HPDE6-E6E7 (cell line): Measurements from ENCODE around the gene LY6G6C.

Experiments
- DNase-seq: peaks from one replicate; pipeline ENCODE4 v3.0.0; 2011; ENCODE audit warnings: missing footprints; ENCODE audit errors: extremely low spot score

Gene LY6G6C, protein sequence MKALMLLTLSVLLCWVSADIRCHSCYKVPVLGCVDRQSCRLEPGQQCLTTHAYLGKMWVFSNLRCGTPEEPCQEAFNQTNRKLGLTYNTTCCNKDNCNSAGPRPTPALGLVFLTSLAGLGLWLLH

DNA sequence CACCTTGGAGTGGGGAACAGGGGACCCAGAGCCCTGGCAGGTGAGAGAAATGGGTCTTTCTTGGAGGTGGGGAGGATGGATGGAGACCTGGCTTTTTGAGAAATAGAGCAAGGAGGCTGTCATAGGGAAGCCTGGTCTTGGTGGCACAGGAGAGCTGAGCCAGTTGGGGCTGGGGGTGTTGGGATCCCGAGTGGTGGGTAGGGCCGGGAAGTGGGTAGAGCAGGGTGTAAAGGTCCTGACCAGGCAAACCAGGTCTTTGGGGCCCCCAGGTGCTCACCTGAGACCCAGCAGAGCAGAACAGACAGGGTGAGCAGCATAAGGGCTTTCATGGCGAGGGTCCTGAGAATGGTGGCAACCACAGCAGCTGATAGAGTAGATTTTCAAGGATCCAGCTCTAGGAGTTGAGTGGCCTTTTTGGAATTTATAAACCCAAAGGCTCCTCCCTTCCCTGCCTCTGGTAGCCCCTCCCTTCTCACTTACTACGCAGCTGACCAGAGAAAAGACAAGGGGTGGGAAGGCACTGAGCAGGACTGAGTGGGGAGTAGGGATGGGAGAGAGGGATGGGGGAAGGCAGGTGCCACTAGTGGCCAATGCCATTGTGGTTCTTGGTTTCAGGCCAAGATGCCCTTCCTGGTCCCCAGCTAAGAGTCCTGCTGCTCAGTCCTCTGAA lies at the start of gene LY6G6C:
Gene LY6G6C, minus strand, starts transcription at position 396 of the 670 bp plus-strand sequence. Its CDS starts 67 bp downstream, at position 329.
- DNase-seq, result no peak

- no peak for DNase-seq
Observed at GRCh38 chr6:31770860-31771259, 49.3 kb upstream of the LY6G6C start.

DNA sequence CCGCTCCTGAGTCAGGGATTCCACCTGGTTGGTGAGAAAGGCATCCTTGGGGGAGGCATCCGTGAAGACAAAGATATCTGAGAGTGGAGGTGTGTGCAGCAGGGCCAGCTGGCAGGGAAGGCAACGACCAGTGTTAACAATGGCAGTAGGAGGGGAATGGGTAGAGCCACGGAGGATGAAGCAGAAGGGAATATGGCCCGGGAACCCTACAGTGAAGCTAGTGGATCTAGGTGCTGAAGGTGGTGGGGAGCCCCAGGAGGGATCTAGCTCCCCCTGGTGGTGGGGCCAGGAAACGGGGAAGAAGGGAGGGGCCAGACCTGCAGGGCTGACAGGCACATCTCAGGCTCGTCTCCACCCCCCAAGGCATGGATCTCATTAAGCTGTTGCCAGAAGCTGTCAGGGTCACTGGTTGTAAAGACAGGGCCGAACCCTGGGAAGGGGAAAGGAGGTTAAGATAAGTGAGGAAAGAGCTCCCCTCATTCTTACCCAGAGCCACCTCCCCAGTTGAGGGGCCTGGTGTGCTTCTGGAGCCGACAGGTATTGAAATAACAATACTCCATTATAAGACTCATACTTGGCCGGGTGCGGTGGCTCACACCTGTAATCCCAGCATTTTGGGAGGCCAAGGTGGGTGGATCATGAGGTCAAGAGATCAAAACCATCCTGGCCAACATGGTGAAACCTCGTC lies 48.3 kb upstream of the LY6G6C start:
- DNase-seq, result peak; percentile 89

- no peak for DNase-seq
Observed at GRCh38 chr6:31768363-31769257, 47.1 kb upstream of the LY6G6C start.

- DNase-seq, result no peak
Observed at GRCh38 chr6:31767096-31767645, 45.6 kb upstream of the LY6G6C start.

DNA sequence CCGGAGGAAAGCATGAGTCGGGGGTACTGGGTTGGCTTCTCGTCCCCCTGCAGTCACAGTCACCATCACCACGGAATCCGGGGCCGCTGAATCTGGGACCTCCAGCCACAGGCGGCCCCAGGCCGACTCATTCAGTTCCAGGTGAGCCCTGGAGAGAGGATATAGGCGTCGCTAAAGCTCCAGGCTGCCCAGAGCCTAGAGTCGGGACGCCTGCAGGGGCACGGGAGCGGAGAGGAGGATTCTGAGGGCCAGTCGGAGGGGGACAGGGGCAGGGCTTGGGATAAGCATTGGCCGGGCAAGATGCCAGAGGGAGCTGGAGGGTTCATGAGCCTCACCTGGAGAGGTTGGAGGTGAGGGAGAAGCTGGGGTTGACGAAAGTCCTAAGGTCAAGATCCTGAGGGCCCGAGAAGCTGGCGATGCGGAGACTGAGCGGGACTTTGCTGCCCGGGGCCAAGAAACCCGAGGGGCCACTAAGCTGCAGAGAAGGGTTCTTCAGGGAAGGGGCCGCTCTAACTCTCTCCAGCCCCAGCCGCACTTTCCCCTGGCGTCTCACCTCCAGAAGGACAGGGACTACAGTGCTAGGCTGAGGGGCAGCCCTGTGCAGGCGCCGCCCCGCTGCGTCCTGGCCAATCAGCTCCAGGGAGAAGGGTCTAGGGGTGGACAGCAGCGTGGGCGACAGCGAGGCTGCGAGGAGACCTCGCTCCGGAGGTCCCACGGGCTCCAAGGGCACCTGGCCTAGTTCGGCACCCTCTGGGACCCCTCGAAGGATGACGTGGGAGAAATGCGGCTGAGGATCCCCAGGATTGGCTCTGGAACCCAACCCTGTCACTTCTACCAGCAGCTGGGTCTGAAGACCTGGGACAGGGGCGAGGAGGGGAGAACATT lies 44.6 kb upstream of the LY6G6C start:
- no peak for DNase-seq

DNA sequence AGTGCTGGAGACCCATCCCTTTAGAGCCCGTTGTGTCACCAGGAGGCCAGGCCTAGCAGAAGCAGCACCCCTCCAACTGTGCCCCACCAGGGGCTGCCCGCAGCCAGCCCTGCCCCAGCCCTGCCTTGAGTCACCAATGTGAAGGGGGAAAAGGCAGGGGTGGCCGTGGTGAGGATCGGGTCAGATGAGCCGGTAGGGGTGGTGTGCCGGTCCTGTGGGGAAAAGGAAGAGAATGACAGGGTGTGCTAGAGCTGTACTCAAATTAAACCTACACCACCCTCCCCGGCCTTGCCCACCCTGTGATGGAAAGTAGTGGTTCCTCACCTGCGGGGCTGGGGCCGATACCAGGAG lies 44.0 kb upstream of the LY6G6C start:
- no peak for DNase-seq

- no peak for DNase-seq
Observed at GRCh38 chr6:31764198-31764597, 42.7 kb upstream of the LY6G6C start.

DNA sequence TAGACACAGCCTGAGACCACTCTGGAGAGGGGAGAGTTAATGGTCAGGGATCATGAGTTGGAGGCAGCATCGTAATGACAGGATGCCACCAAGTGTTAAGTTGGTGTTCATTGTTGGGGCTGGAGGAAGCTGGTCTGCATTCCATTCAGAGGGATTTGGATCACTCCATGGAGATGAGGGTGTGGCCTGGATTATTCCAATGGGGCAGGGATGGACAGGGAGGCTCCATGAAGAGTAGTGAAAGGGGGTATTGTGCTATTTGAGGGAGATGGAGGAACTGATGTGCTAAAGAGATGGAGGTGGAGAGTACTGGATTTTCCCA lies 42.0 kb upstream of the LY6G6C start:
- DNase-seq, result no peak

DNA sequence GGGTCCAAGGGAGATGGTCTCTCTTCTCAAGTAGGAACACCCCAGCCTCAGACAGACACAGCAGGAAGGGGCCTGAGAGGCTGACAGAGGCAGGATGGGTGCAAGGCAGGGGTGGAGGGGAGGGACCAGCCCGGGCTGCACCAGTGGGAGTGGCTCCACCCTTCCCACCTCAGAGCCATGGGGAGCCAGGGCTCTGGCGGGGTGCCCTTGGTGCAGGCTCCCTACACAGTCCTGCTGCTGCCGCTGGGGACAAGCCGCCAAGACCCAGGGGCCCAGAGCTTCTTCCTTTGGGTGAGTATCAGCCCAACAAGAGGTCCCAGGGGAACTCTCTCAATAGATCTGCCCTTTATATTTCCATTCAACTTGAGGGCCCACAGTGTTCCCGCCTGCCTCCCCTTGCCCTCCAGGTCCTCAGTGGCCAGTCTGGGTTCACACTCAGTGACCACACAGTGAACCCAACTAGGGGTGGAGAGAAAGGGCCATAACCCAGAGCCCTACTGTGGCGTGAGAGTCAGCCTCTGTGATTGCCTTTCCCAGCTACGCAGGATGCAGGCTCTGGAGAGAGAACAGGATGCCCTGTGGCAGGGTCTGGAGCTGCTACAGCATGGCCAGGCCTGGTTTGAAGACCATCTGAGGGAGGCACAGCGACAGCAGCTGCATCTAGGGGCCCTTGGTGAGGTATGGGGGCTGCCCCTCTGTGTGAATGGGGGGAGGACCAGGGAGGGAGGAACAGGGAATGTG lies 41.5 kb upstream of the LY6G6C start:
- DNase-seq, result no peak

DNA sequence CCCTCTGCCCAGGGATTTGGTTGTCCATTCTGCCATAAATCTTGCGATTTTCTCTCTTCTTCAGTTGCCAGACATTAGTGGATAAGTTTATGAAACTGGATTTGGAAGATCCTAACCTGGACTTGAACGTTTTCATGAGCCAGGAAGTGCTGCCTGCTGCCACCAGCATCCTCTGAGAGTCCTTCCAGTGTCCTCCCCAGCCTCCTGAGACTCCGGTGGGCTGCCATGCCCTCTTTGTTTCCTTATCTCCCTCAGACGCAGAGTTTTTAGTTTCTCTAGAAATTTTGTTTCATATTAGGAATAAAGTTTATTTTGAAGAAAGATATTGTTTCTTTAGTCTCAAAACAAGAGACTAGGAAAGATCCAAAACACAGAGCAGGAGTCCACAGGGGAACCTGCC lies 40.8 kb upstream of the LY6G6C start, which contains the start of gene SAPCD1:
Gene SAPCD1, plus strand, starts transcription at position 301 of the 400 bp plus-strand sequence. CDS start 399 bp downstream, outside the sequence.
- DNase-seq, result no peak

DNA sequence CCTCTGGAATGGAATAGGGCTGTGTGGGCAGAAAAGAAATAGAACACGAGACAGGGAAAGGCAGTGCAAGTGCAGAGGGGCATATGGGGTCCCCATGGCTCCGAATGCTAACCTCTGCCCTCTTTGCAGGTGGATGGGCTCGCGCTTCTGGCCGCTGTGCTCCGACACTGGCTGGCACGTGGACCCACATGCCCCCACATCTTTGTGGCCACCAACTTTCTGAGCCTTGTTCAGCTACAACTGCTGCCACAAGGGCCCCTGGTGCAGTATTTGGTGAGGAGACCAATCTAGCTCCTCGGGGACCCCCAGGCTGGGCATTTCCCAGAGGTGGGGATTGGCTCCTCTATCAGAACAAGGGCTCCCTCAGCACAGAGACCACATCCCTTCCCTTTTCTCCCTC lies 39.8 kb upstream of the LY6G6C start:
- DNase-seq, result no peak

DNA sequence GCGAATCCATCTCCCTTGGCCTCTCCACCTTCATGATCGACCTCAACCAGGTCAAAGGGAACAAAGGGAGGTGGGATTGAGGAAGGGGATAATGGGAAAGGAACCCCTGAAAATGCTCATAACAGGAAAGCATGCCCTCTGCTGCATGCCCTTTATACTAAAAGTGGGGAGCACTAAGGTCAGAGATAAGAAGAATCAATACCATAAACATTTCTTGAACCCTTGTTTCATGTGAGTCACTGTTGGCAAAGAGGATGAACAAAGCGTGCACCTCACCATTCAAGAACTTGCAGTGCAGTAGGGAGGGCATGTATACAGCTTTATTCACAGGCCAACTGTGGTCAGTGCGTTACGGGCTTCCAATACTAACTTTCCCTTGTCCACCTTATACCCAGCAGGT lies 39.2 kb upstream of the LY6G6C start:
- no peak for DNase-seq

- DNase-seq, result no peak
Observed at GRCh38 chr6:31758281-31758680, 36.7 kb upstream of the LY6G6C start.

DNA sequence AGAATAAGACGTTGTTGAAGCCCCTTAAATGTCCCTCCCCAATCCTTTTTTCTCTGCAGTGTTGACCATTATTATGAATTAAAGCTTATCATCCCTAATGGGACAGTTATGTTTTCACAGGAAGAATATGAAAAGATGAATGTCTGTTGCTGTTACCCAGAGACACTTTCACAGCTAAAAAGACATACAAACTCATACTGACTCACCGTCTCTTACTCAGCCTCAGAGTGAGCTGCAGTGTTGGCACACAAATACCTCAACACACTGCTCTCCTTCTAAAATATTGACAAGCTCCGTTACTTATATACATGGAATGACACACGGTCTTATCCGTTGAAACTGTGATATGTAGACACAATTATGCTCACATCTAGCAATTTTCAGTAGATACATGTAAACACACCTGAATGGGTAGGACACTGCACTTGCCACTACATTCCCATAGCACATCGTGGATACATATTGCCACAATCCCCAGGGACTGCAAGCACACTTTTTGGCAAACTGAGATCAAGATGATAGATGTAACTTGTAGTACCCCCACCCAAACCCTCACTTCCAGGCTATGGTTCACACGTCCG lies 31.3 kb upstream of the LY6G6C start:
- no peak for DNase-seq

DNA sequence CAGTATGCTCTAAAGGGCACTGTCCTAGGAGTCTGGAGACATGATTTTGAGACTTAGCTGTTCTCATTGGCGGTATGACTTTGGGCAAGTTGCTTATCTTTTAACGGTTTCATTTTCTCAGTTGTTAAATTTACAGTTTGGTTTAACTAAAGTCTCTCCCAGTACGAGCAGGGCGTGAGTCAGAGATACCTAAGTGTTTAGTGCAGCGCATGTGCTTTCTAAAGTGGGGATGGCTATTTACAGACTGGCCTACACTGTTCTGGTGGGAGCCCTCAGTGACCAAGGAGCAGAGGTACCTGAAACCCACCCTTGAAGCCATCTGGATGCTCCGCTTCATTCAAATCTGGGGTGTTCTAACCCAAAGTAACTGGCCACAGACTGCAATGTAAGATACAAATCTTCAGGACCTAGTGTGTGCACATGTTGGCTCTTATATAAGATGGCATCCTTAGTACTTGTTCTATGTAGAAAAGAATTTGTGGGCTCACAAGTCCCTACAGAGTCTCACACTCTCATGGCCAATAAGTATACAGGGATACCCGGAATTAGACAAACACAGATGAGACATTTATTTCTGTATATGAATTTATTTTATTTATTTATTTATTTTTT lies 29.0 kb upstream of the LY6G6C start:
- no peak for DNase-seq

- no peak for DNase-seq
Observed at GRCh38 chr6:31749301-31750036, 27.9 kb upstream of the LY6G6C start.

DNA sequence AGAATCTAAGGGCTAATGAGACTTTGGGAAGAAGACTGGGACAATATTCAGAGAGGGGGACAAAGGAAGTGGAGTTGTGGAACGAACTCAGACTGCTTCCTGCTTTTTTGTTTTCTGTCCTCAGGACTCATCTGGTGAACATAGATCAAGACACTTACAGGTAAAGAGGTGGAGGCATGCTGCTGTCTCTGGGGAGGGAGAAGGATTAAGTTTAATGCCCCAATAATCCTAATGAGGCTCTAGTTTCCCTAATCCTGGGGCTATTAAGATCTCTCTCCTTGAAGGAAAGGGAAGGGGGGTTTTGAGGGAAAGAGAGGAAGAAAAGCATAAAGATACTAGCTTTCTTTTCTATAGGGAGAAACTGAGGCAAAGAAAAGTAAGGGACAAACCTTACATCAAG lies 22.9 kb upstream of the LY6G6C start:
- DNase-seq, result no peak

DNA sequence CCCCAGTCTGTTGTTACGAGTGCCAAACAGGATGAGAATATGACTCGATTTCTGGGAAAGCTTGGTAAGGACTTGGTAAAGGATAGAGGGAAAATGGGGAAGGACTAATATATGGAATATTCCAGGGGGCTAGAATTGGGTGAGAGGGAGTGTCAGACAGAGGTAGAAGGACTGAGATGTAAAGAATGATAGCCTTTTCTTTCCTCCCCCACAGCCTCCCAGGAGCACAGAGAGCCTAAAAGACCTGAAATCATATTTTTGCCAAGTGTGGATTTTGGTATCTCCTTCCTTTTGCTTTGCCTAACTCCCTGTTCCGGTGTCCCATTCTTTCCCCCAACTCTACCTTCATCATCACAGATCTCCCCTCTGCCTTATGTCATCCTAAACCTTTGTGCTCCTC lies 21.3 kb upstream of the LY6G6C start:
- DNase-seq, result no peak
